H9 (cell line): ENCODE data around the gene RAET1L. TPM values are rescaled to one million over a fixed set of nuclear protein-coding genes. Genes with fewer than 3 reads are reported as not detected.
A peak's percentile ranks its signal among the peaks of the same experiment; 100 is the strongest.

Experiments used
- DNase-seq: peaks from one replicate; pipeline ENCODE4 v3.0.0-alpha.2; 2017
- H2AFZ ChIP-seq: one replicate; pipeline ENCODE4 v1.6.1; 2013; ENCODE audit warnings: mild to moderate bottlenecking, low read length, control low read depth, moderate library complexity
- H2AK5ac ChIP-seq: 2 replicates; pipeline ENCODE4 v1.6.1; 2013; ENCODE audit warnings: low read length, control low read depth, mixed read lengths; ENCODE audit not compliant: insufficient read length
- H2BK120ac ChIP-seq: one replicate; pipeline ENCODE4 v1.6.1; 2013; ENCODE audit warnings: low read depth, mild to moderate bottlenecking, low read length, control low read depth, inconsistent platforms; ENCODE audit not compliant: poor library complexity, severe bottlenecking
- H2BK12ac ChIP-seq: 2 replicates; pipeline ENCODE4 v1.6.1; 2013; ENCODE audit warnings: low read length, control low read depth, mixed read lengths, low read depth; ENCODE audit not compliant: insufficient read length
- H2BK15ac ChIP-seq: 2 replicates; pipeline ENCODE4 v1.6.1; 2013; ENCODE audit warnings: low read depth, low read length, control low read depth
- H2BK20ac ChIP-seq: one replicate; pipeline ENCODE4 v1.6.1; 2013; ENCODE audit warnings: low read depth, mild to moderate bottlenecking, low read length, control low read depth, inconsistent platforms; ENCODE audit not compliant: poor library complexity, severe bottlenecking
- H2BK5ac ChIP-seq: 2 replicates; pipeline ENCODE4 v1.6.1; 2013; ENCODE audit warnings: low read length, control low read depth, mixed read lengths; ENCODE audit not compliant: insufficient read length
- H3K14ac ChIP-seq: 2 replicates; pipeline ENCODE4 v1.6.1; 2013; ENCODE audit warnings: low read length, control low read depth; ENCODE audit not compliant: insufficient read depth
- H3K18ac ChIP-seq: 2 replicates; pipeline ENCODE4 v1.6.1; 2013; ENCODE audit warnings: low read depth, mild to moderate bottlenecking, mixed read lengths, low read length, control low read depth; ENCODE audit not compliant: insufficient read length
- H3K23ac ChIP-seq: 2 replicates; pipeline ENCODE4 v1.6.1; 2013; ENCODE audit warnings: low read length, control low read depth, mixed read lengths, low read depth; ENCODE audit not compliant: insufficient read length
- H3K23me2 ChIP-seq: 2 replicates; pipeline ENCODE4 v1.6.1; 2013; ENCODE audit warnings: low read depth, mild to moderate bottlenecking, mixed read lengths, low read length, control low read depth; ENCODE audit not compliant: insufficient read length, poor library complexity, severe bottlenecking
- H3K27ac ChIP-seq: 2 replicates; pipeline ENCODE4 v1.5.1; 2013; ENCODE audit warnings: low read length, control low read depth, mixed read lengths, low read depth; ENCODE audit not compliant: insufficient read length
- H3K27me3 ChIP-seq: 2 replicates; pipeline ENCODE4 v1.6.1; 2013; ENCODE audit warnings: low read length, control low read depth, inconsistent platforms; ENCODE audit not compliant: insufficient read depth
- H3K4ac ChIP-seq: 2 replicates; pipeline ENCODE4 v1.6.1; 2013; ENCODE audit warnings: low read depth, mild to moderate bottlenecking, control low read depth, inconsistent platforms, low read length, moderate library complexity
- H3K4me1 ChIP-seq: 2 replicates; pipeline ENCODE4 v1.6.1; 2013; ENCODE audit warnings: low read length, control low read depth, inconsistent platforms; ENCODE audit not compliant: insufficient read depth
- H3K4me2 ChIP-seq: 2 replicates; pipeline ENCODE4 v1.6.1; 2013; ENCODE audit warnings: low read length, control low read depth, mixed read lengths; ENCODE audit not compliant: insufficient read length, insufficient read depth
- H3K56ac ChIP-seq: 2 replicates; pipeline ENCODE4 v1.6.1; 2013; ENCODE audit warnings: low read depth, mild to moderate bottlenecking, mixed read lengths, low read length, control low read depth; ENCODE audit not compliant: insufficient read length
- H3K79me1 ChIP-seq: 2 replicates; pipeline ENCODE4 v1.6.1; 2013; ENCODE audit warnings: low read depth, mild to moderate bottlenecking, moderate library complexity, low read length, control low read depth, inconsistent platforms; ENCODE audit not compliant: insufficient read depth, poor library complexity, severe bottlenecking
- H3K79me2 ChIP-seq: 2 replicates; pipeline ENCODE4 v1.6.1; 2013; ENCODE audit warnings: low read length, control low read depth, inconsistent platforms; ENCODE audit not compliant: insufficient read depth
- H3K9ac ChIP-seq: 2 replicates; pipeline ENCODE4 v1.6.1; 2013; ENCODE audit warnings: low read length, control low read depth, mixed read lengths; ENCODE audit not compliant: insufficient read length; ENCODE audit errors: extremely low read depth
- H3K9me3 ChIP-seq: one replicate; pipeline ENCODE4 v1.6.1; 2013; ENCODE audit warnings: low read depth, low read length, inconsistent platforms; ENCODE audit not compliant: control insufficient read depth
- H3T11ph ChIP-seq: one replicate; pipeline ENCODE4 v1.6.1; 2013; ENCODE audit warnings: mild to moderate bottlenecking, low read length, control low read depth, inconsistent platforms
- H4K20me1 ChIP-seq: one replicate; pipeline ENCODE4 v1.6.1; 2013; ENCODE audit not compliant: control insufficient read depth, insufficient read length, insufficient read depth
- H4K5ac ChIP-seq: 2 replicates; pipeline ENCODE4 v1.6.1; 2013; ENCODE audit warnings: low read depth, mild to moderate bottlenecking, mixed read lengths, low read length, control low read depth; ENCODE audit not compliant: insufficient read length
- H4K8ac ChIP-seq: replicated peaks from 2 replicates; pipeline ENCODE4 v1.6.1; 2013; ENCODE audit warnings: low read length, control low read depth, mixed read lengths, low read depth; ENCODE audit not compliant: insufficient read length
- H4K91ac ChIP-seq: 2 replicates; pipeline ENCODE4 v1.6.1; 2013; ENCODE audit warnings: low read depth, mild to moderate bottlenecking, moderate library complexity, mixed read lengths, low read length, control low read depth; ENCODE audit not compliant: insufficient read length
- H3K27ac Mint-ChIP-seq, 3 experiments: 2 replicates in 2 of 3; 3 replicates in 1 of 3; pipeline ENCODE4 v1.8.0; 2020 to 2021; ENCODE audit warnings: mixed read lengths in 3 of 3, mild to moderate bottlenecking in 1 of 3, moderate library complexity in 1 of 3
- H3K27me3 Mint-ChIP-seq: 2 replicates; pipeline ENCODE4 v1.8.0; 2021; ENCODE audit warnings: low read depth, mild to moderate bottlenecking, moderate library complexity, mixed read lengths
- H3K36me3 Mint-ChIP-seq, 3 experiments: 2 replicates in 2 of 3; 3 replicates in 1 of 3; pipeline ENCODE4 v1.8.0; 2020 to 2021; ENCODE audit warnings: low read depth in 3 of 3, mixed read lengths in 3 of 3; ENCODE audit not compliant: insufficient read depth in 1 of 3
- H3K4me1 Mint-ChIP-seq, 2 experiments: 2 replicates each; pipeline ENCODE4 v1.8.0; 2020; ENCODE audit warnings: mixed read lengths in 2 of 2
- H3K4me3 Mint-ChIP-seq, 2 experiments: 2 replicates in 1 of 2; 3 replicates in 1 of 2; pipeline ENCODE4 v1.8.0; 2020 to 2021; ENCODE audit warnings: mild to moderate bottlenecking in 2 of 2, mixed read lengths in 2 of 2, moderate library complexity in 1 of 2
- H3K9me3 Mint-ChIP-seq, 2 experiments: 2 replicates in 1 of 2; 3 replicates in 1 of 2; pipeline ENCODE4 v1.8.0; 2020; ENCODE audit warnings: mild to moderate bottlenecking in 2 of 2, mixed read lengths in 2 of 2, moderate library complexity in 1 of 2
- WGBS: extraction: QIAGEN DNeasy Blood & Tissue Kit; methylation state at CpG from one replicate; pipeline ENCODE4 v1.1.7; 2013; ENCODE audit warnings: missing lambda C conversion rate, low lambda C conversion rate, mixed read lengths; ENCODE audit not compliant: insufficient read length; ENCODE audit errors: extremely low coverage; 5-methylcytosine and 5-hydroxymethylcytosine counted together
- total RNA-seq: library from RNA; stranded (reverse); gene quantifications from 2 replicates; pipeline ENCODE4 v1.2.1, GENCODE V29; 2021
- TF ChIP-seq, protein P1 (sequence below): fragments of 200-600 bp; sonication (generic); conservative IDR thresholded peaks from 3 replicates; pipeline ENCODE4 v1.8.0; 2021; ENCODE audit warnings: antibody characterized with exemption, mild to moderate bottlenecking

Gene RAET1L
- total RNA-seq, 1 experiment from 2014 or later = not detected

- no peaks in the 10 kb centered on the region for H3K4me1 ChIP-seq
- H3K9me3 ChIP-seq = no peaks in the 10 kb centered on the region
- H4K8ac ChIP-seq = no peak overlapping the region
- H4K20me1 ChIP-seq = no peaks in the 10 kb centered on the region
- H3T11ph ChIP-seq = no peak overlapping the region
- H3K23me2 ChIP-seq = peaks cover 5% of the 10 kb centered on the region
- no peak overlapping the region for H3K56ac ChIP-seq
- no peak overlapping the region for H2BK120ac ChIP-seq
- H2AK5ac ChIP-seq = no peak overlapping the region
- H4K5ac ChIP-seq = no peak overlapping the region
- no peak overlapping the region for H4K91ac ChIP-seq
- H2BK15ac ChIP-seq = no peak overlapping the region
- H3K79me2 ChIP-seq = no peaks in the 10 kb centered on the region
- WGBS = no CpG with 5 or more reads among the region's 17 CpGs
- H3K27ac ChIP-seq = no peak overlapping the region
- H3K9ac ChIP-seq = no peak overlapping the region
- no peak overlapping the region for H3K23ac ChIP-seq
- peaks cover 90% of the 10 kb centered on the region for H3K27me3 ChIP-seq
- TF ChIP-seq, protein P1, sequence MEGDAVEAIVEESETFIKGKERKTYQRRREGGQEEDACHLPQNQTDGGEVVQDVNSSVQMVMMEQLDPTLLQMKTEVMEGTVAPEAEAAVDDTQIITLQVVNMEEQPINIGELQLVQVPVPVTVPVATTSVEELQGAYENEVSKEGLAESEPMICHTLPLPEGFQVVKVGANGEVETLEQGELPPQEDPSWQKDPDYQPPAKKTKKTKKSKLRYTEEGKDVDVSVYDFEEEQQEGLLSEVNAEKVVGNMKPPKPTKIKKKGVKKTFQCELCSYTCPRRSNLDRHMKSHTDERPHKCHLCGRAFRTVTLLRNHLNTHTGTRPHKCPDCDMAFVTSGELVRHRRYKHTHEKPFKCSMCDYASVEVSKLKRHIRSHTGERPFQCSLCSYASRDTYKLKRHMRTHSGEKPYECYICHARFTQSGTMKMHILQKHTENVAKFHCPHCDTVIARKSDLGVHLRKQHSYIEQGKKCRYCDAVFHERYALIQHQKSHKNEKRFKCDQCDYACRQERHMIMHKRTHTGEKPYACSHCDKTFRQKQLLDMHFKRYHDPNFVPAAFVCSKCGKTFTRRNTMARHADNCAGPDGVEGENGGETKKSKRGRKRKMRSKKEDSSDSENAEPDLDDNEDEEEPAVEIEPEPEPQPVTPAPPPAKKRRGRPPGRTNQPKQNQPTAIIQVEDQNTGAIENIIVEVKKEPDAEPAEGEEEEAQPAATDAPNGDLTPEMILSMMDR = no peak
- no peak overlapping the region for H3K14ac ChIP-seq
- H3K18ac ChIP-seq = no peak overlapping the region
- no peaks in the 10 kb centered on the region; a peak in 2 of 7 replicates for H3K36me3 Mint-ChIP-seq
- H3K27ac Mint-ChIP-seq = no peak overlapping the region
- H2AFZ ChIP-seq = no peak overlapping the region
- no peak overlapping the region for H2BK12ac ChIP-seq
- H3K4me1 Mint-ChIP-seq = peaks cover 27% of the 10 kb centered on the region in 2 experiments
- H3K4me2 ChIP-seq = no peak overlapping the region
- H2BK20ac ChIP-seq = no peak overlapping the region
- H3K4me3 Mint-ChIP-seq = peak overlapping the region in 1 of 2 experiments; percentile 21; a peak in 1 of 5 replicates
- no peaks in the 10 kb centered on the region for H3K79me1 ChIP-seq
- peaks cover 99% of the 10 kb centered on the region for H3K27me3 Mint-ChIP-seq
- peaks cover 0 to 14% of the 10 kb centered on the region in 2 experiments; a peak in 3 of 5 replicates for H3K9me3 Mint-ChIP-seq
- H2BK5ac ChIP-seq = no peak overlapping the region
- no peak overlapping the region for H3K4ac ChIP-seq
- peak; percentile 90 for DNase-seq
Observed at GRCh38 chr6:149988550-149989346, 36.6 kb downstream of the RAET1L start.
